Stimulated activated CD4-positive, alpha-beta T cell treated with anti-CD3 and anti-CD28 coated beads, Interleukin-15, amount 100 ng/mL, for 48 hours (primary cell): Measurements from ENCODE around the gene GRID2.
"Not testable (repeated sequence)": the region's sequence is repeated elsewhere in the genome, so short reads cannot be mapped to it uniquely, and the experiment has no call there.

Source experiments
- DNase-seq, 2 donors: peaks; one replicate each; pipeline ENCODE4 v3.0.0-alpha.2; 2020; ENCODE audit warnings: low read depth in 2 of 2

Gene GRID2

GRCh38 chr4:92305148-92305877, 1.5 kb downstream of the GRID2 start:
- no peak for DNase-seq

- no peak for DNase-seq
Measured at GRCh38 chr4:92305878-92306520, 2.2 kb downstream of the GRID2 start.

DNA sequence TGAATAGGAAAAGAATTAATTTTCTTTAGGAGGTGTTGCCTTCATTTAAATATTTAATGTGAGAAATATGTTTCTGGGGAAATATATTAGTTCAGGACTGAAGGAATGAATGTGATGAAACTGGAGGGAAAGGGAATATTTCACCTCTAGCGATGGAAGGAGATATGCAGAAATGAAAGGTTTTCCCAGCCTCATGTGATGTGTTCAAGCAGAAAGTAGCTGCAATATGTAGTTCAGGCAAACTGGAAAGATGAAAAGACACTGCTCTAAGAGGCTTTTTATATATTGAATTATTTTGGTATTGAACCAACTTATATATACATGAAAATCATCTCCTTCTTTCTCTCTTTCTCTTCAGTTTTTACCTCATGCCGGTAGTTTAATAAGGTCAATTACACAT, 3.4 kb downstream of the GRID2 start:
- DNase-seq: no peak

DNA sequence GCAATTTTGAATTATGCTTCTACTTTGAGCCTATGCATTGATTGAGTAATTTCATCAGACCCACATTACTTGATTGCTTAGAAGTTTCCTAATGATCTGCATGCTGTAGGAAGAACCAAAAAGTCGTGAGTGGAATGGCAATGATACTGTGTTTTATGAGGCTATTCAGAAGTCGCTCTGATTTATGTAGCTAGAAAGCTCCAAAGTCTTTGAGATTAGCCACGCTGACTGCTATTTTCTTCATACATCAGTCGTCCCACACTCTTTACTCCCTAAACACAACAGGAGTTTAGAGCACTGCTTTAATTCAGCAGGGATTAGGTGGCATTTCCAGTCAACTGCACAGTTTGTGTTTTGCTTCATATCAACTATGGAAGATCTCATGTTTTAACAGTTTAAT, 4.1 kb downstream of the GRID2 start:
- DNase-seq: no peak

DNA sequence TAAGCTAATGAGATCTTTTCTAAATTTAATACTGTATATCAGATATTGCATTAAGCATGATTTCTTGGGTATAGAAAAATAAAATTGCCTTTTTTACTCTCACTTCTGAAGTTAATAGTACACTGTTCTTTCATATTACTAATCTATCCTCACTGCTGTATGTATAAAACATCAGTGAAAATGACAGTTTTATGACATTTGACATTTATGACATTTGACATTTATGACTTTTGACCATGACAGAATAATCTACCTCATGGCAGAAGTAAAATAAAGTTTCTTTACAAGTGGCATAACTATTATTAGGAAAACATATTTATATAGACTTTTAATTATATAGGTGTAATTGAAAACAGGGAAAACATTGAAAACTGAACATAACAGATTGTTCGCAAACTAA, 13.3 kb downstream of the GRID2 start:
- no peak for DNase-seq

- no peak for DNase-seq
Measured at GRCh38 chr4:92328095-92328494, 24.3 kb downstream of the GRID2 start.

DNA sequence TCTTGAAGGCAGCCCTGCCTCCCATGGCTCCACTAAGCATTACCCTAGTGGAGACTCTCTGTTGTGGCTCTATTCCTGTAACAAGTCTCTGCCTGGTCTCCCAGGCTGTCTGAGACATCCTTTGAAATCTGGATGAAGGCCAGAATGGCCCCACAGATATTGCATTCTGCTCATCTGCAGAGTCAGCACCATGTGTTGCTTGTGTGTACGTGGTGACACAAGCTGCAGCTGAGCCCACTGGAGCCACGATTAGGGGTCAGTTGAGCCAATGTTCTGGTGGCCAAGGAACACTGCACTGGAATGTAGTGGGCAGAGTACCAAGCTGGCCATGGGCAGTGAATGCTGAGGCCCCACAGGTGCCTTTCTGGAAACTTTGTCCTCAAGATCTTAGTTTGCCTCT, 29.2 kb downstream of the GRID2 start:
- no peak for DNase-seq

GRCh38 chr4:92334716-92335350, 31.1 kb downstream of the GRID2 start:
- no peak for DNase-seq

DNA sequence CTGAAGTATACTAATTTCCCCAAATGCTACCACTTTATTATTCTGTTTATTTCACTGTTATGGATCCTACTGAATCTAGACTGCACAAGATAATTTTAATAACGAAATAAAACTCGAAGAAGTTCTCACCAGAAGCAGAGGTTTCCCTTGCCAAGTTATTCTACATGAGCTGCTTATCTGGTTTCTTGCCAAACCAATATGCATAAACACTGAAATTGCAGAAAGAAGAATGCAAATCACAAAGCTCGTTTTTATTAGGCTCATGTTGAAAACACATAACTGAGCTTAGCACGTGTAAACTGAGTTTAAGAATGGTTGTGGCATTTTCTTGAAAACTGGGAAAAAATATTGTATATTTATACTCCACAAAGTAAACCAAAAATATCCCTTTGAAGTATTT, 35.9 kb downstream of the GRID2 start:
- no peak for DNase-seq

DNA sequence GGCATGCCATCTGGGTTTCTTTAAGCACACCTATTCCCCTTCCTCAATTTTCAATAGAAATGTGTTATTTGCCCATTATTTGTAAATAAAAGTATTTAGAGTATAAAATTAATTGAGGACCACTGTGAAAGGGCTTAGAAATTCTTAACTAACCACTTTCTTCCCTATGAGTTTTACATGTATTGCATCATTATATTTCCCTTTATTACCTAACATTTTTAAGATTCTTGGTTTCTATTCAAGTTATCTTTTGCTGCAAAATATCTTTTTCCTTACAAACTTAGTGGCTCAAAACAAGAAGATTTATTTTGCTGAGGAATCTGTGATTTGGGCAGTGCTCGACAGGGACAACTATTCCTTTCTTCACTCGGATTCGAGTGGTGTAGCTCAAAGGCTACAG, 40.5 kb downstream of the GRID2 start:
- DNase-seq: no peak

- DNase-seq: no peak
Measured at GRCh38 chr4:92346289-92346688, 42.5 kb downstream of the GRID2 start.

DNA sequence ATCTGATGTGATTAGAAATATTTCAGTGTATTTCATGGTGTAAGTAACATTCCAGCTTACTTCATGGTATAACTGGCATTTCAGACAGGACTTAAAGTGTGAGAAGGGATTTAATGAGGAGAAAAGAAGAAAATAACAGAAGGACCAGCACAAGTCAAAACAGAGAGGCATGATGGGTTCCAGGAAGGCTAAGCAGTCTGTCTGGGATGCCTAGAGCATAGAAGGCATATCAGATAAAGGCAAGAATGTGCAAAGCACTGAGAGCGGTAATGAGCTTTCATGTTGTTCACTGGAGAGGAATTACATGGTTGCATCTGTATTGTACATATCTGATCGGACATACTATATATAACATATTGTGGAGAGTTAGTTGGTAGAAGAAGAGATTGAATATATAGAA, 54.2 kb downstream of the GRID2 start:
- DNase-seq: no peak

DNA sequence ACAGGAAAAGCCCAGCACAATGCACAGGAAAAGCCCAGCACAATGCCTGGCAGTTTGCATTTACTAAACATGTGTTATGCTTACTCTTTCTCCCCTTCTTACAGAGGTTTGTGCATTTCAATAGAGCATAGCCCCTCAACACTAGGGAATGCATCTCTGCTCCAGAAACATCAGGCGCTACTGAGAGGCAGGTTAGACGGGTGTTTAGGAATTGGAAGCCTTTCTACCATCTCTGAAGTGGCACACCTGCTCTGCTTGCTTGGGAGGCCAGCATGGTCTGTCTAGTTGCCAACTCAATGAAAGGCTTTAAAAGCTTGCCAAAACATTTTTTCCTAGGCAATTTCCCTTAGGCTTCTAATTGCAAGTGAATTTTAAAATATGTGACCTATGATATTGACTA, 55.7 kb downstream of the GRID2 start:
- no peak for DNase-seq

GRCh38 chr4:92362028-92362427, 58.3 kb downstream of the GRID2 start:
- no peak for DNase-seq

GRCh38 chr4:92368653-92369052, 64.9 kb downstream of the GRID2 start:
- no peak for DNase-seq

GRCh38 chr4:92381616-92382015, 77.8 kb downstream of the GRID2 start:
- DNase-seq: no peak

DNA sequence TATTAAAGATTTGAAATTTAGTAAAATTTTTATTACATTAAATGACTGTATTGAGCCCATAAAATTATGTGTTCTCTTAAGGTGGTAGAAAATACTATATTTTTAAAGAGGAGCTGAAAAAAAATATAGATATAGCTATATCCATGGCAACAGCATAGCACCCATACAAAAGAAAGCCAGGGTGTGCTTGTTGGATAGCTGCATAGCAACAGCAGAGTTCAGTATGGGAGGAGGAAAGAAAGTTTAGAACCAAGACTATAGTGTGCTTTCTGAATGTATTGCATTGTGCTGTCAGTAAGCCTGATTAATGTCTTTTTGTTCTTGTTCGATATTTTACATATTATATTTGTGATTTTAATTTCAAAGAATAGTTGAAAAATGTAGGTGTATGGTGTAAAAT, 78.4 kb downstream of the GRID2 start:
- no peak for DNase-seq

GRCh38 chr4:92387459-92388069, 83.8 kb downstream of the GRID2 start:
- no peak for DNase-seq

GRCh38 chr4:92399032-92399431, 95.3 kb downstream of the GRID2 start:
- DNase-seq: no peak

DNA sequence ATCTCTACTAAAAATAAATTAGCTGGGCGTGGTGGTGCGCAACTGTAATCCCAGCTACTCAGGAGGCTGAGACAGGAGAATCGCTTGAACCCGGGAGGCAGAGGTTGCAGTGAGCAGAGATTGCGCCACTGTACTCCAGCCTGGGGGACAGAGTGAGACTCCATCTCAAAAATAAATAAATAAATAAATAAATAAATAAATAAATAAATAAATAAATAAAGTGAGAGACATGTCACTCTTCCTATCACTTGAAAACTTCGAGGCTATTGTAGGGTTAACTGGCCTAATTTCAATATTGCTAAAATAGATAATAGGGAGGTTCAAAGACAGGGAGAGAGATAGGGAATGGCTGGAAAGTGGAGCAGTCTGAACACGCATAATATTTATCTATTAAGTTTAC, 99.8 kb downstream of the GRID2 start:
- not testable (repeated sequence) for DNase-seq

DNA sequence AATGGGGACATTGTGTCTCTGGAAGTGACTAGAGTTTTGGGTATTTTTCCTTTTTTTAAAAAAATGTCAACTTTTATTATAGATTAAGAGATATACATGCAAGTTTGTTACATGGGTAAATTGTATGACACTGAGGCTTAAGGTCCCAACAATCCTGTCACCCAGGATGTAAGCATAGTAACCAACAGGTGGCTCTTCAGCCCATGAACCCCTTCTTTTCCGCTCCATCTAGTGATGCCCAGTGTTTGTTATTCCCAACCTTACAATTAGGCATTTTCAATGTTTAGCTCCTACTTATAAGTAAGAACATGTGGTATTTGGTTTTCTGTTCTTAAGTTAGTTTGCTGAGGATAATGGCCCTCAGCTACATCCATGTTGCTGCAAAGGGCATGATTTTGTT, 102.7 kb downstream of the GRID2 start:
- no peak for DNase-seq

DNA sequence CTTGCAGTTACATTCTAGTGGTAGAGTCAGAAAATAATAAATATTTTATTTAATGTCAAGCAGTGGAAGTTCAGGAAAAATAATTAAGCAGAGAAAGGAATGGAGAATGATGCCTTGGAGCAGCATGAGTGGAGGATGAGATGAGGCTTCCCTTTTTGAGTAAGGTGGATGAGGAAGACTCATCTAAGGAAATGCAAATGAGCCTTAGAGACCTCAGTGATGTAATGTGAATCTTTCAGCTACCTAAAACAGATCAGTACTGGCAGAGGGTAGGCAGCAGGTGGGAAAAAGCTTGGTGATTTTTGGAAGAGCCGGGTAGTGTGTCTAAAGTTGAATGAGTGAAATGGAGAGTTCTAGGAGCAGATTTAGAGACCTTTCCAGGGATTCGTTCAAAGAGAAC, 118.2 kb downstream of the GRID2 start:
- DNase-seq: no peak

DNA sequence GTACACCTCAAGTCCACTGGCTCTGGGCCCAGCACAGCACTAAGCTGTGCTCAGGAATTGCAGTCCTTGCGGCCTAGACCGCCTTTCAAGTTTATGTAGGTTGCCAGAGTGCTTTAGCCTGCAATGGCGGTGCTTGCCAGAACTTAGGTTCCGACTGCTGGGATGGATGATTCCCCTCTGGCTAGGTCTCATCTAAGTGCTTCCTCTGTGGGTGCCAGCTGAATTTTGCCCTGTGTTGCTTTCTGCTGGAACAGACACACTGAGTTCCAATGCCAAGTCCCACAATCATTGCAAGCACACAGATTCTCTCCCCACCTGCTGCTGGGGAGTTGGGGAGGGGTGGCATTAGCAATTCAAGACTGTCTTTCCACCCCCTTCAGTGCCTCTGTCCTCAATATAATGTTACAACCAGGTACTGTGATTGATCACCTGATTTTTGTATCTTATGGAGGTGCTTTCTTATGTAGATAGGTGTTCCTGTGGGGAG, 129.5 kb downstream of the GRID2 start:
- DNase-seq: no peak
